CD4-positive, alpha-beta T cell treated with Interleukin-12 subunit alpha and Interleukin-12 subunit beta, for 1 hour (primary cell): Measurements from ENCODE around the gene TMEM234.

Experiments
- DNase-seq: peaks from one replicate; pipeline ENCODE4 v3.0.0-alpha.2; 2020

Gene TMEM234

GRCh38 chr1:32170991-32171390 is 51.2 kb downstream of the TMEM234 start:
- no peak for DNase-seq
